ENCODE data around the gene EPS15.

- TF ChIP-seq EP300 (IDR thresholded peaks at IDR 0.05): no peak
- no peak for TF ChIP-seq CTCF (IDR thresholded peaks at IDR 0.05)
- TF ChIP-seq POLR2A (IDR thresholded peaks at IDR 0.05): no peak
Measured at GRCh38 chr1:51463561-51463960, 55.5 kb downstream of the EPS15 start.

All from tibial nerve (tissue), 4 donors.